Endothelial cell of umbilical vein (primary cell): ENCODE results near the gene P2RX4.

ENCODE experiments used
- POLR2AphosphoS5 ChIP-seq: IDR thresholded peaks from 2 replicates; pipeline ENCODE4 v1.6.1; 2012; ENCODE audit warnings: low read depth, mild to moderate bottlenecking, control low read depth, low read length, moderate library complexity; ENCODE audit not compliant: insufficient read depth
- TF ChIP-seq, protein P1 (sequence below), 2 donors: IDR thresholded peaks; 1 replicate in 1 of 2; 2 replicates in 1 of 2; pipeline ENCODE4 v1.5.1; 2011; ENCODE audit warnings: low read length in 2 of 2, mild to moderate bottlenecking in 2 of 2, moderate library complexity in 2 of 2, control low read depth in 1 of 2, inconsistent platforms in 1 of 2, low read depth in 1 of 2; ENCODE audit not compliant: insufficient read depth in 1 of 2; ENCODE audit errors: extremely low read depth in 1 of 2

DNA sequence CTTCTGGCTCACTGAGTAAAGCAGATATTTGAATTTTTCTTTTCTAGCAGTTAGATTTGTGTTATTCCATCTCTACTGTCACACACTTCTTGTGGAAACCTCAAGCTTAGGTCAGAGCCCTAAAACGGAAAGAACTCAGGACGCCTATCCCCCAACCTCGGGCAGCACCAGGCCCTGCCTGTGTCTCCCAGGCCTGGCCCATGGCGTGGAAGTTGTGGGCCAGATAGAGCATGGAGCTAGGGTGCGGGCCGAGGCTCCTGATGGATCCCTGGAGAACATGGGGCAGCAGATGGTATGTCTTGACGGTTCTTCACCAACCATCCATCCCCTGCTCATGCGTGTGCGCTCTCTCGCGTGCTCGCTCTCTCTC lies 20.6 kb downstream of the P2RX4 start:
- TF ChIP-seq, protein P1, sequence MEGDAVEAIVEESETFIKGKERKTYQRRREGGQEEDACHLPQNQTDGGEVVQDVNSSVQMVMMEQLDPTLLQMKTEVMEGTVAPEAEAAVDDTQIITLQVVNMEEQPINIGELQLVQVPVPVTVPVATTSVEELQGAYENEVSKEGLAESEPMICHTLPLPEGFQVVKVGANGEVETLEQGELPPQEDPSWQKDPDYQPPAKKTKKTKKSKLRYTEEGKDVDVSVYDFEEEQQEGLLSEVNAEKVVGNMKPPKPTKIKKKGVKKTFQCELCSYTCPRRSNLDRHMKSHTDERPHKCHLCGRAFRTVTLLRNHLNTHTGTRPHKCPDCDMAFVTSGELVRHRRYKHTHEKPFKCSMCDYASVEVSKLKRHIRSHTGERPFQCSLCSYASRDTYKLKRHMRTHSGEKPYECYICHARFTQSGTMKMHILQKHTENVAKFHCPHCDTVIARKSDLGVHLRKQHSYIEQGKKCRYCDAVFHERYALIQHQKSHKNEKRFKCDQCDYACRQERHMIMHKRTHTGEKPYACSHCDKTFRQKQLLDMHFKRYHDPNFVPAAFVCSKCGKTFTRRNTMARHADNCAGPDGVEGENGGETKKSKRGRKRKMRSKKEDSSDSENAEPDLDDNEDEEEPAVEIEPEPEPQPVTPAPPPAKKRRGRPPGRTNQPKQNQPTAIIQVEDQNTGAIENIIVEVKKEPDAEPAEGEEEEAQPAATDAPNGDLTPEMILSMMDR (IDR thresholded peaks at IDR 0.05; ENCODE audit: extremely low read depth in 1 of 2, insufficient read depth in 1 of 2, low read depth in 1 of 2, low read length in 2 of 2), result no peak
- TF ChIP-seq POLR2AphosphoS5, result no peak
